K562 (cell line): ENCODE data around the gene ANAPC4. TPM values are rescaled to one million over a fixed set of nuclear protein-coding genes. Genes with fewer than 3 reads are reported as not detected.

Experiments
- AFF1 ChIP-seq, 2 experiments: fragments of 450-650 bp; IDR thresholded peaks; 2 replicates each; pipeline ENCODE4 v1.6.1; 2018; ENCODE audit warnings: mild to moderate bottlenecking in 2 of 2, low read depth in 1 of 2; ENCODE audit not compliant: partially characterized antibody in 2 of 2
- ASH1L ChIP-seq: fragments of 450-650 bp; IDR thresholded peaks from 2 replicates; pipeline ENCODE4 v1.6.1; 2018; ENCODE audit warnings: borderline replicate concordance, mild to moderate bottlenecking, low read depth; ENCODE audit not compliant: partially characterized antibody
- CBX5 ChIP-seq: IDR thresholded peaks from 2 replicates; pipeline ENCODE4 v1.6.1; 2014; ENCODE audit warnings: low read depth, borderline replicate concordance
- CGGBP1 ChIP-seq: fragments of 250-450 bp; sonication (Bioruptor Pico); IDR thresholded peaks from 2 replicates; pipeline ENCODE4 v1.9.0; 2021; ENCODE audit warnings: mild to moderate bottlenecking
- HNRNPLL ChIP-seq: fragments of 200-400 bp; formaldehyde crosslinking; IDR thresholded peaks from 2 replicates; pipeline ENCODE4 v1.6.1; 2017; ENCODE audit warnings: low read length, low read depth, mild to moderate bottlenecking; ENCODE audit not compliant: poor library complexity, severe bottlenecking
- MAZ ChIP-seq, 2 experiments: fragments of 450-650 bp in 1 of 2; sonication (generic) in 1 of 2; formaldehyde crosslinking; IDR thresholded peaks in 1 of 2; conservative IDR thresholded peaks in 1 of 2; 2 replicates each; pipeline versions ENCODE4 v1.4.0 to v1.5.0; 2020; ENCODE audit warnings: mild to moderate bottlenecking in 1 of 2, missing genetic modification reagents in 1 of 2
- MTF1 ChIP-seq: fragments of 250-450 bp; sonication (Bioruptor Pico); IDR thresholded peaks from 2 replicates; pipeline ENCODE4 v1.9.0; 2021; ENCODE audit warnings: moderate library complexity, mild to moderate bottlenecking, inconsistent platforms, borderline replicate concordance
- MYC ChIP-seq, 2 experiments: fragments of 250-450 bp in 1 of 2; sonication (Bioruptor Pico) in 1 of 2; IDR thresholded peaks; 2 replicates each; pipeline versions ENCODE4 v1.5.1 to v1.6.1; 2012 to 2021; ENCODE audit warnings: low read depth in 2 of 2, borderline replicate concordance in 1 of 2, improper control_type of control experiment in 1 of 2, low read length in 1 of 2, mild to moderate bottlenecking in 1 of 2, moderate library complexity in 1 of 2
- NEUROD1 ChIP-seq: fragments of 150-350 bp; IDR thresholded peaks from 2 replicates; pipeline ENCODE4 v1.6.1; 2014; ENCODE audit warnings: borderline replicate concordance, low read length, low read depth; ENCODE audit not compliant: partially characterized antibody
- PURB ChIP-seq: sonication (generic); formaldehyde crosslinking; IDR thresholded peaks from 2 replicates; pipeline ENCODE4 v1.9.0; 2021; ENCODE audit warnings: low read depth, mild to moderate bottlenecking, missing genetic modification reagents
- TAF9B ChIP-seq: fragments of 450-650 bp; IDR thresholded peaks from 2 replicates; pipeline ENCODE4 v1.6.1; 2018; ENCODE audit warnings: mild to moderate bottlenecking; ENCODE audit not compliant: partially characterized antibody
- TFAP4 ChIP-seq: sonication (generic); formaldehyde crosslinking; IDR thresholded peaks from 2 replicates; pipeline ENCODE4 v1.8.0; 2022; ENCODE audit warnings: missing genetic modification reagents, mild to moderate bottlenecking, moderate library complexity, borderline replicate concordance
- THRB ChIP-seq: fragments of 450-650 bp; formaldehyde crosslinking; conservative IDR thresholded peaks from 2 replicates; pipeline ENCODE4 v1.4.0; 2022; ENCODE audit warnings: mild to moderate bottlenecking, missing genetic modification characterization
- XRCC4 ChIP-seq: IDR thresholded peaks from one replicate; pipeline ENCODE4 v1.6.1; 2011; ENCODE audit not compliant: insufficient read depth, insufficient read length; ENCODE audit errors: extremely low read depth
- ZBTB26 ChIP-seq: fragments of 450-650 bp; formaldehyde crosslinking; IDR thresholded peaks from 2 replicates; pipeline ENCODE4 v1.4.0; 2022; ENCODE audit warnings: missing genetic modification characterization
- ZNF253 ChIP-seq: fragments of 250-450 bp; sonication (Bioruptor Pico); conservative IDR thresholded peaks from 2 replicates; pipeline ENCODE4 v1.6.1; 2021; ENCODE audit warnings: mild to moderate bottlenecking
- ZNF311 ChIP-seq: fragments of 250-450 bp; sonication (Bioruptor Pico); IDR thresholded peaks from 2 replicates; pipeline ENCODE4 v1.4.0; 2020; ENCODE audit warnings: mild to moderate bottlenecking, moderate library complexity
- ZNF561 ChIP-seq: fragments of 450-650 bp; formaldehyde crosslinking; conservative IDR thresholded peaks from 2 replicates; pipeline ENCODE4 v1.4.0; 2020; ENCODE audit warnings: mild to moderate bottlenecking, moderate library complexity
- ZNF668 ChIP-seq: fragments of 250-450 bp; sonication (Bioruptor Pico); IDR thresholded peaks from 2 replicates; pipeline ENCODE4 v1.8.0; 2022; ENCODE audit warnings: mild to moderate bottlenecking, inconsistent platforms
- ZNF780A ChIP-seq: fragments of 250-450 bp; sonication (Bioruptor Pico); IDR thresholded peaks from 2 replicates; pipeline ENCODE4 v1.5.0; 2021; ENCODE audit warnings: mild to moderate bottlenecking
- polyA plus RNA-seq, 8 experiments: library from polyadenylated mRNA; depleted of rRNA in 4 of 8; stranded (reverse) in 5 of 8; unstranded in 3 of 8; fragments of >200 nt; fragmentation: Nextera tagmentation in 2 of 8; fragmentation: Illumina TruSeq in 1 of 8; extraction: Ambion mirVana in 2 of 8; extraction: Trizol in 1 of 8; gene quantifications; 2 replicates each; pipeline versions ENCODE4 v1.2.1 to v1.2.3, GENCODE V29; 2011 to 2014; ENCODE audit warnings: inconsistent platforms in 1 of 8, missing spikeins in 1 of 8
- total RNA-seq, 7 experiments: library from RNA; depleted of rRNA in 6 of 7; stranded (reverse); fragments of >200 nt in 6 of 7; fragmentation: Illumina TruSeq in 2 of 7; extraction: Trizol in 2 of 7; gene quantifications; 2 replicates each; pipeline versions ENCODE4 v1.2.1 to v1.2.3, GENCODE V29; 2011 to 2021; ENCODE audit warnings: low replicate concordance in 1 of 7

ANAPC4 gene
- total and polyA plus RNA-seq, 9 of the 15 experiments (the other 6 are each of a cell fraction or from before 2014, with no cell fraction given) = 23.9 to 47.0 (median 31.9) TPM

- no peak for TF ChIP-seq MTF1
- TF ChIP-seq ZNF311 (CRISPR knock-in tag) = no peak
- no peak for TF ChIP-seq ZBTB26 (CRISPR knock-in tag)
- TF ChIP-seq ASH1L = no peak
- TF ChIP-seq ZNF780A (CRISPR knock-in tag) = no peak
- no peak for TF ChIP-seq NEUROD1
- TF ChIP-seq ZNF253 = no peak
- TF ChIP-seq TAF9B = no peak
- TF ChIP-seq MYC (IDR thresholded peaks at IDR 0.05; ENCODE audit: low read depth, low read length) = no peak
- TF ChIP-seq MYC (CRISPR knock-in tag; IDR thresholded peaks at IDR 0.05; ENCODE audit: borderline replicate concordance, low read depth) = no peak
- no peak for TF ChIP-seq XRCC4
- TF ChIP-seq CBX5 = no peak
- no peak for TF ChIP-seq ZNF561 (CRISPR knock-in tag)
- TF ChIP-seq THRB (CRISPR knock-in tag) = no peak
- TF ChIP-seq PURB = no peak
- TF ChIP-seq TFAP4 (CRISPR knock-in tag) = no peak
- TF ChIP-seq HNRNPLL = no peak
- no peak for TF ChIP-seq MAZ (CRISPR knock-in tag; conservative IDR thresholded peaks at IDR 0.05 in 1 of 2, IDR thresholded peaks at IDR 0.05 in 1 of 2)
- TF ChIP-seq ZNF668 = no peak
- no peak for TF ChIP-seq AFF1 (IDR thresholded peaks at IDR 0.05; ENCODE audit: low read depth in 1 of 2, partially characterized antibody in 2 of 2)
- TF ChIP-seq CGGBP1 = no peak
Observed at GRCh38 chr4:25379591-25379990, 2.5 kb downstream of the ANAPC4 start (continued).
